DND-41 (cell line): Measurements from ENCODE around the gene CERKL.

Source experiments
- CTCF ChIP-seq: IDR thresholded peaks from 2 replicates; pipeline ENCODE4 v1.5.1; 2012; ENCODE audit warnings: borderline replicate concordance, low read length, moderate library complexity, mild to moderate bottlenecking; ENCODE audit not compliant: poor library complexity, severe bottlenecking; ENCODE audit errors: extremely low read depth
- EZH2 ChIP-seq: IDR thresholded peaks from 3 replicates; pipeline ENCODE4 v1.6.1; 2012; ENCODE audit warnings: borderline replicate concordance, low read depth, mild to moderate bottlenecking, moderate library complexity, low read length, inconsistent platforms; ENCODE audit not compliant: severe bottlenecking

DNA sequence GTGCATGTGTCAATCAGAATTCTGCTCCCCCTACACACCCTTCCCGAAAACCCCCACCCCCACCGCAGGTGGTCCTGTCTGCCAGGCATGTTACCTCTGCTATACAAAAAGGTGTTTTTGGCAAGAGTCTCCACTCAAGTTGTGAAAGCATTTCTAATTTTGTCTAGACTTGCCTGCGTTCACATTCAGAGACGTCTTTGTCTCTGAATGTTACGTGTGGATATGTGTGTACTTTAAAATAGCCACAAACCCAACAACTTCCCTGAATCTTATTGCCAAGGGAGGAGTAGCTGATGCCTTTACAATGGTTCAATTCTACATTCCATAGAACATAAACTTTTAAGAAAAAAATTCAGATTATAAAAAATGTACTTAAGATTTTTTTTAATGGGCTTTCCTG is 133.1 kb downstream of the CERKL start:
- TF ChIP-seq CTCF (no peak), EZH2 (no peak)
